Activated CD4-positive, alpha-beta memory T cell treated with anti-CD3 and anti-CD28 coated beads, Interleukin-2, amount 10 ng/mL, durations not matched to agents 7 days and 5 days (primary cell): Measurements from ENCODE around the gene SUSD1. TPM values are rescaled to one million over a fixed set of nuclear protein-coding genes. Genes with fewer than 3 reads are reported as not detected.

Experiments used
- CTCF ChIA-PET: fragments of 350-600 bp; sonication (Branson Sonifier 250); formaldehyde crosslinking; loops from one replicate; lab custom pipeline; 2021; ENCODE audit warnings: antibody characterized with exemption, inconsistent platforms; lab: Charles Lee
- POLR2A ChIA-PET: fragments of 350-600 bp; sonication (Branson Sonifier 250); formaldehyde crosslinking; loops from one replicate; lab custom pipeline; 2021; ENCODE audit warnings: antibody characterized with exemption; lab: Charles Lee
- DNase-seq: peaks from one replicate; pipeline ENCODE4 v3.0.0-alpha.2; 2020
- H3K27ac Mint-ChIP-seq: one replicate; pipeline ENCODE4 v1.8.0; 2021; ENCODE audit warnings: mild to moderate bottlenecking, mixed read lengths
- H3K27me3 Mint-ChIP-seq: one replicate; pipeline ENCODE4 v1.8.0; 2021; ENCODE audit warnings: mixed read lengths
- H3K36me3 Mint-ChIP-seq: one replicate; pipeline ENCODE4 v1.8.0; 2021; ENCODE audit warnings: low read depth, mixed read lengths
- H3K4me1 Mint-ChIP-seq: one replicate; pipeline ENCODE4 v1.8.0; 2021; ENCODE audit warnings: mixed read lengths
- H3K4me3 Mint-ChIP-seq: one replicate; pipeline ENCODE4 v1.8.0; 2021; ENCODE audit warnings: mild to moderate bottlenecking, mixed read lengths
- H3K9me3 Mint-ChIP-seq: one replicate; pipeline ENCODE4 v1.8.0; 2021; ENCODE audit warnings: mixed read lengths
- total RNA-seq, 2 experiments: library from RNA; stranded (reverse); gene quantifications; one replicate each; pipeline ENCODE4 v1.2.3, GENCODE V29; 2021

The SUSD1 gene
- total RNA-seq, 2 experiments from 2014 or later: 18.4 TPM

DNA sequence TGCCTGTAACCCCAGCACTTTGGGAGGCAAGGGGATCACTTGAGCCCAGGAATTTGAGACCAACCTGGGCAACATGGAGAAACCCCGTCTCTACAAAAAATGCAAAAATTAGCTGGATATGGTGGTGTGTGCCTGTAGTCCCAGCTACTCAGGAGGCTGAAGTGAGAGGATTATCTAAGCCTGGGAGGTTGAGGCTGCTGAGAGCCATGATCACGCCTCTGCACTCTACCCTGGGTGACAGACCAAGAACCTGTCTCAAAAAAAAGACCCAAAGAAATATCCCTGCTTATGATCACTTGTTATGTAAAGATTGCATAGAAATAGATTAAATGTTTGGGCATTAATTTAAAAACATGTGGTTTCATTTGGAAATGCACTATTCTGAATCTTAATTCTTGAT lies 153.4 kb downstream of the SUSD1 start:
- DNase-seq: no peak
- Mint-ChIP-seq H3K27ac (no peak overlapping the region), H3K9me3 (no peaks in the 10 kb centered on the region), H3K4me1 (peaks cover 13% of the 10 kb centered on the region), H3K4me3 (no peak overlapping the region), H3K27me3 (peaks cover 18% of the 10 kb centered on the region), H3K36me3 (peaks cover 5% of the 10 kb centered on the region)
- ChIA-PET POLR2A (interaction anchor here (1.0 to 1.9 kb wide), 2 partner anchors 31 to 124 kb away, joined by 3 read pairs; no protein-coding TSS in a partner anchor), CTCF (interaction anchor here (0.9 kb wide), 1 partner anchor 14 kb away, joined by 3 read pairs; no protein-coding TSS in a partner anchor)

DNA sequence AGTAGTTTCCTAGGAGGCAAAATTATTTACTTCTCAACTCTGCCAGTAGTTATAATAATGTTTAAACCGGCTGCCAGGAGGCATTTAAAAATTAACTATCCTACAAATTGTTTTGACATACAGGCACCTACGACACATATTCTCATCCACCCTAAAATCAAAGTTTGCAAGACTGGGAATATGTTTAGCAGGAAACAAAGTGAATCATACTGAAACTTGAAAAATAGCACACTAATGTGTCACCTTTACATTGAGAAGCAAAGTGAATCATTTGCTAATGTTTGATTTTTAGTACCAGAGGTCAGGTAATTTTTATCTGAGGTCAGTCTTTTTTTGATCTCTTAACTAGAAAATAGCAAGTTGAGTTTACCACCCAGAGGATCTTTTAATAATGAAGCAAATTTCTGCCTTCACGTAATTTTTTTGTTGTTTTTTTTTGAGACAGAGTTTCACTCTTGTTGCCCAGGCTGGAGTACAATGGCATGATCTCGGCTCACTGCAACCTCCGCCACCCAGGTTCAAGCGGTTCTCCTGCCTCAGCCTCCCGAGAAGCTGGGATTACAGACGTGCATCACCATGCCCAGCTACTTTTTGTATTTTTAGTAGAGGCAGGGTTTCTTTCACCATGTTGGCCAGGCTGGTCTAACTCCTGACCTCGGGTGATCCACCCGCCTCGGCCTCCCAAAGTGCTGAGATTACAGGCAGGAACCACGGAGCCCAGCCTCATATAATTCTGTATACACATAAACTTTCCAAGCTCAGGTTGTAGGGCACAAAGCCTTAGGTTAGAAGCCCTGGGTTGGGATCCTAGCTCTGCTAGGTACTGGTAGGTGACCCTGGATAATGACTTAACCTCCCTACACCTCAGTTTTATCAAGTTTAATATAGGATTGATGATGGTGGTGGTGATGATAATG lies 154.2 kb downstream of the SUSD1 start:
- CTCF ChIA-PET: interaction anchor here (0.9 kb wide), 1 partner anchor 15 kb away, joined by 3 read pairs; no protein-coding TSS in a partner anchor
- POLR2A ChIA-PET: interaction anchor here (1.0 to 1.9 kb wide), 2 partner anchors 32 to 123 kb away, joined by 3 read pairs; no protein-coding TSS in a partner anchor
- H3K9me3 Mint-ChIP-seq: no peaks in the 10 kb centered on the region
- H3K27ac Mint-ChIP-seq: peak overlapping the region; percentile 42
- peaks cover 3% of the 10 kb centered on the region for H3K36me3 Mint-ChIP-seq
- peaks cover 16% of the 10 kb centered on the region for H3K27me3 Mint-ChIP-seq
- peaks cover 13% of the 10 kb centered on the region for H3K4me1 Mint-ChIP-seq
- DNase-seq: no peak
- no peak overlapping the region for H3K4me3 Mint-ChIP-seq

DNA sequence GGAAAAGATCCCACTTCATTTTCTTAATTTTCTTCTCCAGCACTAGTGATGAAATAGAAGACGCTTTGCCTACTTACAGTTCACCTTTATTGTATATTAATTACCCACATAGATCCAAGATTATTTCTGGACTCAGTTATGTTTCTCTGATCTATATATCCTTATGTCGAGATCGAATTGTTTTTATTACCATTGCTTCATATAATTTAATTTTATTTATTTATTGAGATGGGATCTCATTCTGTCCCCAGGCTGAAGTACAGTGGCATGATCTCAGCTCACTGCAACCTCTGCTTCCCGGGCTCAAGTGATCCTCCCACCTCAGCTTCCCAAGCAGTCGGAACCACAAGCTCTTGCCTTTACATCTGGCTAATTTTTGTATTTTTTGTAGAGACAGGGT lies 157.2 kb downstream of the SUSD1 start:
- ChIA-PET CTCF (interaction anchor here (0.6 kb wide), 1 partner anchor 192 kb away, joined by 3 read pairs; no protein-coding TSS in a partner anchor), POLR2A (interaction anchor here (0.8 kb wide), 1 partner anchor 9 kb away, joined by 3 read pairs; no protein-coding TSS in a partner anchor)

DNA sequence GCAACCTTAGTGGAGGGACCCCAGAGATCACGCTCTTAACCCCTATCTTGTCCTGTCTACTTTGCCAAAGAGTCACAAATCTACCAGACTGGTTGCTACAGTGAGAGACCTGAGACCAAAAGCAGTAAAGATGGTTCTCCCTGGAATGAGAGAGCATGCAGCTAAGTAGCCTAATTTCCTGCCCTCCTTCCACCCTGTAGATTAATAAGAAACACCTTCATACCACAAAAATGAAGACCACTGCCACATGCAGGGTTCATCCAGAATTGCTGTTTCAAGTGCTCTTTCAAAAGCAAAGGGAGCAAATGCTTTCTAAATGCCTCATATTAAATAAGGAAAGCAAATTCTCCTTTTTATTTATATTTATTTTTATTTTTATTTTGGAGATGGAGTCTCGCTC lies 159.4 kb downstream of the SUSD1 start:
- H3K27me3 Mint-ChIP-seq: peaks cover 26% of the 10 kb centered on the region
- peaks cover 2% of the 10 kb centered on the region for H3K36me3 Mint-ChIP-seq
- no peak overlapping the region for H3K4me3 Mint-ChIP-seq
- no peaks in the 10 kb centered on the region for H3K9me3 Mint-ChIP-seq
- CTCF ChIA-PET: no interaction called here
- POLR2A ChIA-PET: interaction anchor here (1.0 kb wide), 1 partner anchor 13 kb away, joined by 4 read pairs; no protein-coding TSS in a partner anchor
- no peak overlapping the region for H3K27ac Mint-ChIP-seq
- DNase-seq: no peak
- peaks cover 19% of the 10 kb centered on the region for H3K4me1 Mint-ChIP-seq

More for the DNA sequence above, 157.2 kb downstream of the SUSD1 start:
- Mint-ChIP-seq H3K27me3 (peaks cover 25% of the 10 kb centered on the region), H3K27ac (no peak overlapping the region), H3K4me1 (peaks cover 17% of the 10 kb centered on the region), H3K36me3 (no peaks in the 10 kb centered on the region), H3K9me3 (no peaks in the 10 kb centered on the region), H3K4me3 (no peak overlapping the region)
- no peak for DNase-seq

DNA sequence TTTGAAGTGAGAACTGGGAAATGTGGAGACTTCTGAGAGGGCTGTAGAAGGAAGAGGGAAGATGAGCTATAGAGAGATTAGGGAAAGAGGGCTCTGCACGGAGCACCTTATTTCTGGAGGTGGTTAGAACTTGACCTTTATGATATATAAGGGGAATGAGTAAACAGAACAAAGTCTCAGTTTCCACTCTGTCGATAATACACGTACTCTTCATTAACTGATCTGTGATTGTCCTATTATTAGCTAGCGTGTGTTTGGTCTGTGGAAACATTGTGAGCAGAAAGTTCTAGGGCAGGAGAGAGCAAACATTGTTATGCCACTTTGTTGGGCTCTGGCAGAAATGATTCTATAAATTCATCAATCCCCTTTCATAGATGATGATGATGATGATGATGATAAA lies 159.9 kb downstream of the SUSD1 start:
- Mint-ChIP-seq H3K27me3 (peaks cover 27% of the 10 kb centered on the region), H3K4me3 (no peak overlapping the region), H3K36me3 (peaks cover 3% of the 10 kb centered on the region), H3K27ac (no peak overlapping the region), H3K4me1 (peaks cover 15% of the 10 kb centered on the region), H3K9me3 (no peaks in the 10 kb centered on the region)
- POLR2A ChIA-PET: no interaction called here
- CTCF ChIA-PET: no interaction called here
- DNase-seq: no peak

DNA sequence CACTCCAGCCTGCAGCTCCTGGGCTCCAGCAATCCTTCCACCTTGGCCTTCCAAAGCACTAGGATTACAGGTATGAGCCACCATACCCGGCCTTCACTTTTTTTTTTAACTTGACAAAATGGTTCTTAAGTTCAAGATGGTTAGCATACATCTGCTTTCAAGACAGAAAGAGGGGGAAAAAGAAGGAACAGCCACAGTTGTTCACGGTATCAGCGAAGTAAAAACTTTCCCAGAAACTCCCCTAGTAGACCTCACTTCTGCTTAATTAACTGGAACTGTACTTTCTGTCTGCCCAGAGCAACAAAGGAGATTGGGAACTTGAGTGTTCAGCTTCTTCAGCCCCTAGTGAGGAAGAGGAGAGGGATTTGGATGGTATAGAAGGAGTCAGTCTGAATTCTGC lies 161.8 kb downstream of the SUSD1 start:
- no peak for DNase-seq
- H3K4me1 Mint-ChIP-seq: peaks cover 15% of the 10 kb centered on the region
- ChIA-PET POLR2A (interaction anchor here (1.0 kb wide), 1 partner anchor 117 kb away, joined by 4 read pairs; the partner anchor contains the start of gene UGCG), CTCF (interaction anchor here (1.5 kb wide), 1 partner anchor 62 kb away, joined by 4 read pairs; no protein-coding TSS in a partner anchor)
- H3K27ac Mint-ChIP-seq: no peak overlapping the region
- H3K4me3 Mint-ChIP-seq: no peak overlapping the region
- peaks cover 33% of the 10 kb centered on the region for H3K27me3 Mint-ChIP-seq
- peaks cover 6% of the 10 kb centered on the region for H3K36me3 Mint-ChIP-seq
- no peaks in the 10 kb centered on the region for H3K9me3 Mint-ChIP-seq

DNA sequence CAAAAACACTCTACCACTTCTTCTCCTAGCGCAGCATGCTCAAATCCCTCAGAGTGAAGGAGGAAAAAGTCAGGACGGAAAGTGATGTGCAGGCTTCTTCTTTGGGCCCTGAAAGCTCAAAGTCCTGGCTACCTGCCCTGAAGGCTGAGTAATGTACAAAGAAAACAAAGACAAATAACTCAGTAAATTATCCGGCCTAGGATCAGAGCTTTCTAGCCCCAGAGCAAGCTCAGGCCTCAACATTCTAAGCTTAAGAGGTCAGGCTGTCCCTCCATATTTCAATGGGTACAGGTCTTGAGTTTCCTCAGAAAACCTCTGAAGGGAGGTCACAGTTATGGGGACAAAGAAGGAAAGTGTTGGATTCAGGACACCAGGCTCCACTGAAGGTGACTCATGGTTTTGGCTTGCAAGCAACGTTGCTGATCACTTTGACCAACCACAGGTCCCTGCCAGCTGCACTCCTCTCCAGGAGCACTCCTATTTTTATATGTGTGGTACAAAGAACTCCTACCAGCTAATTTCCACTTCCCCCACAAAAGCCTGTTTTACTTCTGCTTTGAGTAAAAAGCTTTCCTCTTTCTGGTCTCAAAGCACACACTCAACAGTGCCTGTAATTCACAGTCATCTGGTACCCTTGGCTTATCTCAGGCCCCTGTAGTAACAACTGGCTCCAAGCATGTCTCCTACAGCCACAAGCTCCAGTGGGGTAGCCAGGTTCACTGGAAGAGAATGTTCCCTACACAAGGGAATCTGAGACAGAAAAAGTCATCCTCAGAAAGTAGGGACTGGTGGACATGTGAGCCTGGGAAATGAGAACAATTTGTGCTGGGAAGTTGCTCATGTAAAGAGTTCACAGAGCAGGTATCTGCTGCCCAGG lies 162.8 kb downstream of the SUSD1 start:
- no peak for DNase-seq
- H3K36me3 Mint-ChIP-seq: peaks cover 6% of the 10 kb centered on the region
- ChIA-PET CTCF (no interaction called here), POLR2A (interaction anchor here (1.0 to 1.3 kb wide), 3 partner anchors 10 to 116 kb away, joined by 3 to 4 read pairs (median 4); partner anchors contain the start of gene UGCG)
- no peaks in the 10 kb centered on the region for H3K9me3 Mint-ChIP-seq
- peaks cover 34% of the 10 kb centered on the region for H3K27me3 Mint-ChIP-seq
- no peak overlapping the region for H3K27ac Mint-ChIP-seq
- H3K4me1 Mint-ChIP-seq: peaks cover 15% of the 10 kb centered on the region
- no peak overlapping the region for H3K4me3 Mint-ChIP-seq

DNA sequence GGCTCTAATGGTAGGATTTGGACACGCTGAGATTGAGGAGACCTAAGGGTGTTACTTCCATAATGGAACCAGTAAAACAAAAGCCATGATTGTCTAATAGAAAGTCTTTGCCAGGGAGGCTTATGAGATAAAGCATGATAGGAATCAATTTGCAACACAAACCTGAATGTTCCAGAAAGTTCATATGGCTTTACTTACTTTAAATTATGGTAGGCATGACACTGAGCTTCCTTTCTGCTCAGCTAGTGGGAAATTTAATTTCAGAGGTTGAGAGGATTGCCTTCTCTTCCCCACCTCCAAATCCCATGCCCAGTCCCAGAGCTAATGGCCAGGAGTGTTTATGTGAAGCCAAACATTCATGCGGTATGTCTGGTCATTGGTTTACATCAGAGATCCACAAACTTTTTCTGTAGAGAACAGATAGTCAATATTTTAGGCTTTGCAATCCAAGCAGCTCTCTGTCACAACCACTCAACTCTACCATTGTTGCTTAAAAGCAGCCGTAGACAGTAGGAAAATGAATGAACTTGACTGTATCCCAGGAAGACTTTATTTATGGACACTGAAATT lies 164.0 kb downstream of the SUSD1 start:
- H3K27ac Mint-ChIP-seq: no peak overlapping the region
- ChIA-PET POLR2A (interaction anchor here (1.2 to 1.3 kb wide), 2 partner anchors 9 to 115 kb away, joined by 3 to 4 read pairs; partner anchors contain the start of gene UGCG), CTCF (interaction anchor here (0.9 kb wide), 1 partner anchor 8 kb away, joined by 3 read pairs; no protein-coding TSS in a partner anchor)
- peaks cover 15% of the 10 kb centered on the region for H3K4me1 Mint-ChIP-seq
- H3K27me3 Mint-ChIP-seq: peaks cover 37% of the 10 kb centered on the region
- DNase-seq: no peak
- H3K4me3 Mint-ChIP-seq: no peak overlapping the region
- H3K36me3 Mint-ChIP-seq: peaks cover 6% of the 10 kb centered on the region
- H3K9me3 Mint-ChIP-seq: no peaks in the 10 kb centered on the region

DNA sequence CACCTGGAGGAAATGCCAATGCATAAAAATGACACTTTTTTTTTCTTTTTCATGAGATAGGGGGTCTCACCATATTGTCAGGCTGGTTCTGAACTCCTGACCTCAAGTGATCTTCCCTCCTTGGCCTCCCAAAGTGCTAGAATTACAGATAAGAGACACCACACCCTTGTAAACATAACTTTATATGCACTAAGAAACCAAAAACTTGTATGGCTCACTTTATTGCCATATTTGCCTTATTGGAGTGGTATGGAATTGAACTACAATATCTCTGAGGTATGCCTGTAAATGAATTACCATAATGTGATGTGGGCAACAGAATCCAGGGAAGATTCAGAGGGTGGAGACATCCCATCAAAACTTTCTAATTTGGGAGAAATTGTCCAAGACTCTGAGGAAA lies 164.6 kb downstream of the SUSD1 start:
- no peak for DNase-seq
- ChIA-PET POLR2A (no interaction called here), CTCF (interaction anchor here (0.9 kb wide), 1 partner anchor 8 kb away, joined by 3 read pairs; no protein-coding TSS in a partner anchor)
- no peaks in the 10 kb centered on the region for H3K9me3 Mint-ChIP-seq
- H3K4me1 Mint-ChIP-seq: peaks cover 15% of the 10 kb centered on the region
- peaks cover 41% of the 10 kb centered on the region for H3K27me3 Mint-ChIP-seq
- no peak overlapping the region for H3K4me3 Mint-ChIP-seq
- peaks cover 6% of the 10 kb centered on the region for H3K36me3 Mint-ChIP-seq
- H3K27ac Mint-ChIP-seq: no peak overlapping the region

DNA sequence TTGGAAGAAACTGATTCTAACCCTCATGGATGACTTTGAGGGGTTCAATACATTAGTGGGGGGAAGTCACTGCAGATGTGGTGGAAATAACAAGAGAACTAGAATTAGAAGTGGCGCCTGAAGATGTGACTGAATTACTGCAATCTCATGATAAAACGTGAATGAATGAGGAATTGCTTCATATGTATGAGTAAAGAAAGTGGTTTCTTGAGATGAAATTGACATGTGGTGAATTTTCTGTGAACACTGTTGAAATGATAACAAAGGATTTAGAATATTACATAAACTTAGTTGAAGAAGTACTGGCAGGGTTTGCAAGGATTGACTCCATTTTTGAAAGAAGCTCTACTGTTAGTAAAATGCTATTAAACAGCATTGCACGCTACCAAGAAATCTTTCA lies 165.4 kb downstream of the SUSD1 start:
- Mint-ChIP-seq H3K27me3 (peaks cover 35% of the 10 kb centered on the region), H3K36me3 (peaks cover 6% of the 10 kb centered on the region), H3K4me1 (peaks cover 19% of the 10 kb centered on the region), H3K4me3 (no peak overlapping the region), H3K9me3 (no peaks in the 10 kb centered on the region), H3K27ac (no peak overlapping the region)
- POLR2A ChIA-PET: no interaction called here
- no peak for DNase-seq
- CTCF ChIA-PET: interaction anchor here (0.7 kb wide), 1 partner anchor 10 kb away, joined by 3 read pairs; no protein-coding TSS in a partner anchor

DNA sequence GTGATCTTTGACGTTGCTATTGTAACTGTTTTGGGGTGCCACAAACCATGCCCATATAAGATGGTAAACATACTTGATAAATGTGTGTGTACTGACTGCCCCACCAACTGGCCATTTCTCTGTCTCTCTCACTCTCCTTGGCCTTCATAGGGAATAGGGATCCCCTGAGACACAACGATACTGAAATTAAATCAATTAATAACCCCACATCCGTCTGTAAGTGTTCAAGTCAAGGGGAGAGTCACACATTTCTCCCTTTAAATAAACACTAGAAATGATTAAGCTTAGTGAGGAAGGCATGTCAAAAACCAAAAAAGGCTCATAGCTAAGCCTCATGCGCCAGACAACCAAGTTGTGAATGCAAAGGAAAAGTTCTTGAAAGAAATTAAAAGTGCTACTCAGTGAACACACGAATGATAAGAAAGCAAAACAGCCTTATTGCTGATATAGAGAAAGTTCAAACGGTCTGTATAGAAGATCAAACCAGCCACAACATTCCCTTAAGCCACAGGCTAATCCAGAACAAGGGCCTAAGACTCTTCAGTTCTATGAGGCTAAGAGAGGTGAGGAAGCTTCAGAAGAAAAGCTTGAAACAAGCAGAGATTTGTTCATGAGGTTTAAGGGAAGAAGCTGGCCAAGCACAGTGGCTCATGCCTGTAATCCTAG lies 167.4 kb downstream of the SUSD1 start:
- ChIA-PET CTCF (no interaction called here), POLR2A (interaction anchor here (1.0 to 1.2 kb wide), 3 partner anchors 9 to 111 kb away, joined by 3 to 4 read pairs (median 4); partner anchors contain the start of gene UGCG)
- H3K27ac Mint-ChIP-seq: no peak overlapping the region
- peaks cover 25% of the 10 kb centered on the region for H3K4me1 Mint-ChIP-seq
- H3K36me3 Mint-ChIP-seq: peaks cover 6% of the 10 kb centered on the region
- H3K4me3 Mint-ChIP-seq: no peak overlapping the region
- no peak for DNase-seq
- peaks cover 36% of the 10 kb centered on the region for H3K27me3 Mint-ChIP-seq
- no peaks in the 10 kb centered on the region for H3K9me3 Mint-ChIP-seq
